HEK293 (cell line): ENCODE results near the gene POLR3A.

Experiments used
- CTCF ChIA-PET: fragments of 350-600 bp; formaldehyde crosslinking; extraction: SDS; loops from one replicate; lab custom pipeline; 2021; ENCODE audit warnings: antibody characterized with exemption; lab: Yijun Ruan, JAX
- POLR2A ChIA-PET: fragments of 300-600 bp; formaldehyde crosslinking; extraction: SDS; loops from one replicate; lab custom pipeline; 2020; ENCODE audit warnings: antibody characterized with exemption, inconsistent platforms; lab: Yijun Ruan, JAX
- H3K27ac ChIP-seq: fragments of 200-500 bp; sonication (Bioruptor generic); 2 replicates; pipeline ENCODE4 v1.5.1; 2014; ENCODE audit warnings: low read depth, low read length, control low read depth, inconsistent platforms; ENCODE audit errors: extremely low read depth
- H3K36me3 ChIP-seq, 2 experiments: fragments of 200-500 bp in 1 of 2; sonication (Bioruptor generic) in 1 of 2; 1 replicate in 1 of 2; 2 replicates in 1 of 2; pipeline ENCODE4 v1.5.1; 2014 to 2017; ENCODE audit warnings: inconsistent platforms in 2 of 2, low read length in 2 of 2; ENCODE audit not compliant: control insufficient read depth in 2 of 2, insufficient read depth in 1 of 2
- H3K4me1 ChIP-seq: fragments of 200-500 bp; sonication (Bioruptor generic); 2 replicates; pipeline ENCODE4 v1.5.1; 2014; ENCODE audit warnings: mild to moderate bottlenecking, low read length, inconsistent platforms; ENCODE audit not compliant: control insufficient read depth, insufficient read depth
- H3K4me3 ChIP-seq: 2 replicates; pipeline ENCODE4 v1.5.1; 2011; ENCODE audit warnings: low read depth, mild to moderate bottlenecking, control low read depth, low read length, moderate library complexity
- H3K9me3 ChIP-seq: fragments of 200-500 bp; sonication (Bioruptor generic); 2 replicates; pipeline ENCODE4 v1.5.1; 2014; ENCODE audit warnings: low read depth, low read length, inconsistent platforms; ENCODE audit not compliant: control insufficient read depth, insufficient read depth
- ATF2 ChIP-seq: fragments of 450-650 bp; formaldehyde crosslinking; IDR thresholded peaks from 2 replicates; pipeline ENCODE4 v1.5.1; 2016; ENCODE audit warnings: missing biosample characterization, missing genetic modification characterization, low read depth
- KLF16 ChIP-seq: fragments of 450-650 bp; formaldehyde crosslinking; IDR thresholded peaks from 2 replicates; pipeline ENCODE4 v1.5.1; 2017; ENCODE audit warnings: missing biosample characterization, missing genetic modification characterization
- ZBTB20 ChIP-seq: fragments of 450-650 bp; formaldehyde crosslinking; IDR thresholded peaks from 2 replicates; pipeline ENCODE4 v1.5.1; 2016; ENCODE audit warnings: missing biosample characterization, missing genetic modification characterization
- ZFP41 ChIP-seq: fragments of 450-650 bp; formaldehyde crosslinking; IDR thresholded peaks from 2 replicates; pipeline ENCODE4 v1.5.1; 2016; ENCODE audit warnings: missing biosample characterization, missing genetic modification characterization, borderline replicate concordance
- ZNF148 ChIP-seq: fragments of 450-650 bp; formaldehyde crosslinking; IDR thresholded peaks from 2 replicates; pipeline ENCODE4 v1.5.0; 2017; ENCODE audit warnings: missing biosample characterization, missing genetic modification characterization, borderline replicate concordance
- ZNF292 ChIP-seq: fragments of 450-650 bp; formaldehyde crosslinking; IDR thresholded peaks from 2 replicates; pipeline ENCODE4 v1.5.1; 2016; ENCODE audit warnings: low read depth, missing biosample characterization, missing genetic modification characterization, borderline replicate concordance
- ZNF324 ChIP-seq: fragments of 450-650 bp; formaldehyde crosslinking; IDR thresholded peaks from 2 replicates; pipeline ENCODE4 v1.5.1; 2016; ENCODE audit warnings: missing biosample characterization, missing genetic modification characterization
- ZNF335 ChIP-seq: fragments of 450-650 bp; formaldehyde crosslinking; conservative IDR thresholded peaks from 2 replicates; pipeline ENCODE4 v1.5.1; 2016; ENCODE audit warnings: missing biosample characterization, missing genetic modification characterization
- ZNF366 ChIP-seq: fragments of 450-650 bp; formaldehyde crosslinking; conservative IDR thresholded peaks from 2 replicates; pipeline ENCODE4 v1.5.1; 2016; ENCODE audit warnings: missing biosample characterization, missing genetic modification characterization
- ZNF391 ChIP-seq: fragments of 450-650 bp; formaldehyde crosslinking; IDR thresholded peaks from 2 replicates; pipeline ENCODE4 v1.5.1; 2016; ENCODE audit warnings: low read depth, missing biosample characterization, missing genetic modification characterization, borderline replicate concordance
- ZNF530 ChIP-seq: fragments of 450-650 bp; formaldehyde crosslinking; IDR thresholded peaks from 2 replicates; pipeline ENCODE4 v1.5.1; 2016; ENCODE audit warnings: low read depth, missing biosample characterization, missing genetic modification characterization
- ZNF580 ChIP-seq: fragments of 450-650 bp; formaldehyde crosslinking; IDR thresholded peaks from 2 replicates; pipeline ENCODE4 v1.5.1; 2016; ENCODE audit warnings: missing biosample characterization, missing genetic modification characterization
- ZNF585B ChIP-seq: fragments of 450-650 bp; formaldehyde crosslinking; IDR thresholded peaks from 2 replicates; pipeline ENCODE4 v1.5.1; 2016; ENCODE audit warnings: missing biosample characterization, missing genetic modification characterization
- ZNF596 ChIP-seq: fragments of 450-650 bp; IDR thresholded peaks from 2 replicates; pipeline ENCODE4 v1.5.0; 2018; ENCODE audit warnings: missing biosample characterization, mild to moderate bottlenecking, missing genetic modification characterization, moderate library complexity
- ZNF76 ChIP-seq: fragments of 450-650 bp; formaldehyde crosslinking; IDR thresholded peaks from 2 replicates; pipeline ENCODE4; 2016; ENCODE audit warnings: low read depth, missing biosample characterization, missing genetic modification characterization, borderline replicate concordance
- TF ChIP-seq, protein P1 (sequence below): fragments of 450-650 bp; formaldehyde crosslinking; IDR thresholded peaks from 2 replicates; pipeline ENCODE4 v1.5.1; 2016; ENCODE audit warnings: missing biosample characterization, missing genetic modification characterization, borderline replicate concordance
- TF ChIP-seq, protein P2 (sequence below): fragments of 450-650 bp; IDR thresholded peaks from 2 replicates; pipeline ENCODE4 v1.5.1; 2018; ENCODE audit warnings: missing biosample characterization, missing genetic modification characterization

The POLR3A gene

GRCh38 chr10:77941790-77942189 lies 87.5 kb downstream of the POLR3A start:
- H3K4me3 ChIP-seq, result no peak overlapping the region
- no peaks in the 10 kb centered on the region for H3K4me1 ChIP-seq
- H3K9me3 ChIP-seq, result no peaks in the 10 kb centered on the region
- no peak overlapping the region for H3K27ac ChIP-seq
- TF ChIP-seq ZBTB20 (tag by site-specific recombination) (peak; percentile 77; the same call in 1 of the 2 replicates), ATF2 (tag by site-specific recombination) (no peak)
- no peaks in the 10 kb centered on the region for H3K36me3 ChIP-seq
- ChIA-PET POLR2A (interaction anchor here (0.7 to 0.9 kb wide), 2 partner anchors 9 to 16 kb away, joined by 3 to 5 read pairs; partner anchors contain the start of gene DLG5), CTCF (interaction anchor here (1.0 to 1.6 kb wide), 2 partner anchors 9 to 33 kb away, joined by 3 to 4 read pairs; no protein-coding TSS in a partner anchor)

GRCh38 chr10:77940627-77941026 lies 88.7 kb downstream of the POLR3A start:
- TF ChIP-seq ZNF76 (tag by site-specific recombination), result no peak
- no peak for TF ChIP-seq ZNF391 (tag by site-specific recombination)
- TF ChIP-seq, protein P1, sequence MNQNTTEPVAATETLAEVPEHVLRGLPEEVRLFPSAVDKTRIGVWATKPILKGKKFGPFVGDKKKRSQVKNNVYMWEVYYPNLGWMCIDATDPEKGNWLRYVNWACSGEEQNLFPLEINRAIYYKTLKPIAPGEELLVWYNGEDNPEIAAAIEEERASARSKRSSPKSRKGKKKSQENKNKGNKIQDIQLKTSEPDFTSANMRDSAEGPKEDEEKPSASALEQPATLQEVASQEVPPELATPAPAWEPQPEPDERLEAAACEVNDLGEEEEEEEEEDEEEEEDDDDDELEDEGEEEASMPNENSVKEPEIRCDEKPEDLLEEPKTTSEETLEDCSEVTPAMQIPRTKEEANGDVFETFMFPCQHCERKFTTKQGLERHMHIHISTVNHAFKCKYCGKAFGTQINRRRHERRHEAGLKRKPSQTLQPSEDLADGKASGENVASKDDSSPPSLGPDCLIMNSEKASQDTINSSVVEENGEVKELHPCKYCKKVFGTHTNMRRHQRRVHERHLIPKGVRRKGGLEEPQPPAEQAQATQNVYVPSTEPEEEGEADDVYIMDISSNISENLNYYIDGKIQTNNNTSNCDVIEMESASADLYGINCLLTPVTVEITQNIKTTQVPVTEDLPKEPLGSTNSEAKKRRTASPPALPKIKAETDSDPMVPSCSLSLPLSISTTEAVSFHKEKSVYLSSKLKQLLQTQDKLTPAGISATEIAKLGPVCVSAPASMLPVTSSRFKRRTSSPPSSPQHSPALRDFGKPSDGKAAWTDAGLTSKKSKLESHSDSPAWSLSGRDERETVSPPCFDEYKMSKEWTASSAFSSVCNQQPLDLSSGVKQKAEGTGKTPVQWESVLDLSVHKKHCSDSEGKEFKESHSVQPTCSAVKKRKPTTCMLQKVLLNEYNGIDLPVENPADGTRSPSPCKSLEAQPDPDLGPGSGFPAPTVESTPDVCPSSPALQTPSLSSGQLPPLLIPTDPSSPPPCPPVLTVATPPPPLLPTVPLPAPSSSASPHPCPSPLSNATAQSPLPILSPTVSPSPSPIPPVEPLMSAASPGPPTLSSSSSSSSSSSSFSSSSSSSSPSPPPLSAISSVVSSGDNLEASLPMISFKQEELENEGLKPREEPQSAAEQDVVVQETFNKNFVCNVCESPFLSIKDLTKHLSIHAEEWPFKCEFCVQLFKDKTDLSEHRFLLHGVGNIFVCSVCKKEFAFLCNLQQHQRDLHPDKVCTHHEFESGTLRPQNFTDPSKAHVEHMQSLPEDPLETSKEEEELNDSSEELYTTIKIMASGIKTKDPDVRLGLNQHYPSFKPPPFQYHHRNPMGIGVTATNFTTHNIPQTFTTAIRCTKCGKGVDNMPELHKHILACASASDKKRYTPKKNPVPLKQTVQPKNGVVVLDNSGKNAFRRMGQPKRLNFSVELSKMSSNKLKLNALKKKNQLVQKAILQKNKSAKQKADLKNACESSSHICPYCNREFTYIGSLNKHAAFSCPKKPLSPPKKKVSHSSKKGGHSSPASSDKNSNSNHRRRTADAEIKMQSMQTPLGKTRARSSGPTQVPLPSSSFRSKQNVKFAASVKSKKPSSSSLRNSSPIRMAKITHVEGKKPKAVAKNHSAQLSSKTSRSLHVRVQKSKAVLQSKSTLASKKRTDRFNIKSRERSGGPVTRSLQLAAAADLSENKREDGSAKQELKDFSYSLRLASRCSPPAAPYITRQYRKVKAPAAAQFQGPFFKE, result no peak
- TF ChIP-seq ZFP41 (tag by site-specific recombination), result no peak
- no peak for TF ChIP-seq ZNF335 (tag by site-specific recombination)
- no peak for TF ChIP-seq ZNF530 (tag by site-specific recombination)
- no peak for TF ChIP-seq ZNF580 (tag by site-specific recombination)
- TF ChIP-seq ZNF596 (tag by site-specific recombination), result no peak
- TF ChIP-seq, protein P2, sequence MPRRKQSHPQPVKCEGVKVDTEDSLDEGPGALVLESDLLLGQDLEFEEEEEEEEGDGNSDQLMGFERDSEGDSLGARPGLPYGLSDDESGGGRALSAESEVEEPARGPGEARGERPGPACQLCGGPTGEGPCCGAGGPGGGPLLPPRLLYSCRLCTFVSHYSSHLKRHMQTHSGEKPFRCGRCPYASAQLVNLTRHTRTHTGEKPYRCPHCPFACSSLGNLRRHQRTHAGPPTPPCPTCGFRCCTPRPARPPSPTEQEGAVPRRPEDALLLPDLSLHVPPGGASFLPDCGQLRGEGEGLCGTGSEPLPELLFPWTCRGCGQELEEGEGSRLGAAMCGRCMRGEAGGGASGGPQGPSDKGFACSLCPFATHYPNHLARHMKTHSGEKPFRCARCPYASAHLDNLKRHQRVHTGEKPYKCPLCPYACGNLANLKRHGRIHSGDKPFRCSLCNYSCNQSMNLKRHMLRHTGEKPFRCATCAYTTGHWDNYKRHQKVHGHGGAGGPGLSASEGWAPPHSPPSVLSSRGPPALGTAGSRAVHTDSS, result no peak
- no peak for TF ChIP-seq KLF16 (tag by site-specific recombination)
- no peak for TF ChIP-seq ZNF148 (tag by site-specific recombination)
- TF ChIP-seq ZNF324 (tag by site-specific recombination), result no peak
- no peak for TF ChIP-seq ZNF585B
- TF ChIP-seq ZNF292, result no peak
- no peak for TF ChIP-seq ZNF366 (tag by site-specific recombination)
- Histone ChIP-seq H3K9me3 (no peaks in the 10 kb centered on the region), H3K36me3 (no peaks in the 10 kb centered on the region), H3K4me3 (no peak overlapping the region), H3K27ac (no peak overlapping the region), H3K4me1 (no peaks in the 10 kb centered on the region)
- POLR2A ChIA-PET, result no interaction called here
- CTCF ChIA-PET, result interaction anchor here (1.6 kb wide), 1 partner anchor 34 kb away, joined by 4 read pairs; no protein-coding TSS in a partner anchor
